Activated T-helper 1 cell treated with Interleukin-2 at 50 U/mL for 16 hours (primary cell): ENCODE data around the gene STKLD1.
"Not testable (repeated sequence)": the region's sequence is repeated elsewhere in the genome, so short reads cannot be mapped to it uniquely, and the experiment has no call there.

Experiments
- DNase-seq: peaks from one replicate; pipeline ENCODE4 v3.0.0-alpha.2; 2020; ENCODE audit warnings: low read depth

Gene STKLD1

GRCh38 chr9:133362359-133363044 is 13.7 kb upstream of the STKLD1 start:
- DNase-seq = no peak

- no peak for DNase-seq
Measured at GRCh38 chr9:133366435-133366834, 9.7 kb upstream of the STKLD1 start.

GRCh38 chr9:133367221-133367620 is 8.9 kb upstream of the STKLD1 start:
- DNase-seq = no peak

GRCh38 chr9:133367778-133368177 is 8.4 kb upstream of the STKLD1 start:
- no peak for DNase-seq

- DNase-seq = no peak
Measured at GRCh38 chr9:133368249-133368881, 7.8 kb upstream of the STKLD1 start.

GRCh38 chr9:133369422-133369821 is 6.7 kb upstream of the STKLD1 start:
- no peak for DNase-seq

GRCh38 chr9:133369933-133370332 is 6.2 kb upstream of the STKLD1 start:
- no peak for DNase-seq

- DNase-seq = no peak
Measured at GRCh38 chr9:133370685-133371084, 5.5 kb upstream of the STKLD1 start.

GRCh38 chr9:133371261-133371711 is 4.9 kb upstream of the STKLD1 start:
- DNase-seq = peak; percentile 46

GRCh38 chr9:133372144-133372543 is 4.0 kb upstream of the STKLD1 start:
- no peak for DNase-seq

GRCh38 chr9:133374612-133375115 is 1.5 kb upstream of the STKLD1 start:
- no peak for DNase-seq

GRCh38 chr9:133375116-133375723 is 946 bp upstream of the STKLD1 start:
- no peak for DNase-seq

- DNase-seq = not testable (repeated sequence)
Measured at GRCh38 chr9:133377280-133377679, 1.1 kb downstream of the STKLD1 start.

- DNase-seq = no peak
Measured at GRCh38 chr9:133377721-133378216, 1.6 kb downstream of the STKLD1 start.

- no peak for DNase-seq
Measured at GRCh38 chr9:133378408-133378962, 2.3 kb downstream of the STKLD1 start.

- DNase-seq = no peak
Measured at GRCh38 chr9:133379153-133380086, 3.3 kb downstream of the STKLD1 start.

GRCh38 chr9:133380734-133381133 is 4.6 kb downstream of the STKLD1 start:
- no peak for DNase-seq

- no peak for DNase-seq
Measured at GRCh38 chr9:133382507-133383141, 6.5 kb downstream of the STKLD1 start.

- no peak for DNase-seq
Measured at GRCh38 chr9:133383438-133383837, 7.3 kb downstream of the STKLD1 start.

- no peak for DNase-seq
Measured at GRCh38 chr9:133384736-133385321, 8.7 kb downstream of the STKLD1 start.

GRCh38 chr9:133385452-133385851 is 9.3 kb downstream of the STKLD1 start:
- no peak for DNase-seq
